Right forelimb (tissue), 1 donor: Measurements from ENCODE around the gene LMNB1.
"Not testable (repeated sequence)": the region's sequence is repeated elsewhere in the genome, so short reads cannot be mapped to it uniquely, and the experiment has no call there.

Experiments
- DNase-seq: peaks from one replicate; pipeline ENCODE4 v3.0.0-alpha.2; 2018

Gene LMNB1

DNA sequence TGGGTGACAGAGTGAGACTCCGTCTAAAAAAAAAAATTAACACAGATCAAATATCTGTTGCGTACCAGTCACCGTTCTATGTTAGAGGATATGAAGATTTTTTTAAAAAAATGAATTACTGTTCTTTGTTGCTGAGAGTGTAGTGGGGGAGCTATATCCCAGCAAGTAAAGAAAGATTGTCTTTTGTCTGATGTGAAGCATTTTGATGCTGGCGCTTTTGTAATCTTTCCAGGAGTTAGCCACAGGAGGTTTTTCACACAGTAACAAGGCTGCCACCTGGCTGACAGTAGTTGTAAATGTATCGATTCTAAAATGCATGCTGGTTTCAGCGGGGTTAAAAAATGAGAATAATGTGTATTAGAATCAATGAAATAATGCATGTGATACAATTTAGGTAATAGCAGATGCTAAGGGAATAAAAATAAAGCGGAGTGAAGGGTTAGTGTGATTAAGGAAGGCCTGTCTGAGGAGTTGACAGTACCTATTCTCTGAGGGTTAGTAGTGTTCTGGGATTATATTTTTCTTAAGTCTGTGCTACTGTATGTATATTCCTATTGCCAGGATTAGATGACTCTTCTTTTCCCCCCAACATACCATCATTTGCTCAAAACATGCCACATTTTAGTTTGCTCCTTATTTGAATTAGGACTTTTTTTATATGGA, 3.4 kb downstream of the LMNB1 start:
- no peak for DNase-seq

DNA sequence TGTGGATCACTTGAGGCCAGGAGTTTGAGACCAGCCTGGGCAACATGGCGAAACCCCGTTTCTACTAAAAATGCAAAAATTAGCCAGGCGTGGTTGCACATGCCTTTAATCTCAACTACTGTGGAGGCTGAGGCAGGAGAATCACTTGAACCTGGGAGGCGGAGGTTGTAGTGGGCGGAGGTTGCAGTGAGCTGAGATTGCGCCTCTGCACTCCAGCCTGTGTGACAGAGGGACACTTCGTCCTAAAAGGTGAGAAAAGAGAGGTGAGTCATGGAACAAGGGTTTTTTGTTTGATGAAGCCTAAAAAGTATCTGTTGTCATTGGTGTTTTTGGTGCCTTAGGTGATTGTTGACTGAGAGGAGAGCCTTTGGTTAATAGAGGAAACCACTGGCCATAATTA, 11.5 kb downstream of the LMNB1 start:
- DNase-seq, result not testable (repeated sequence)

DNA sequence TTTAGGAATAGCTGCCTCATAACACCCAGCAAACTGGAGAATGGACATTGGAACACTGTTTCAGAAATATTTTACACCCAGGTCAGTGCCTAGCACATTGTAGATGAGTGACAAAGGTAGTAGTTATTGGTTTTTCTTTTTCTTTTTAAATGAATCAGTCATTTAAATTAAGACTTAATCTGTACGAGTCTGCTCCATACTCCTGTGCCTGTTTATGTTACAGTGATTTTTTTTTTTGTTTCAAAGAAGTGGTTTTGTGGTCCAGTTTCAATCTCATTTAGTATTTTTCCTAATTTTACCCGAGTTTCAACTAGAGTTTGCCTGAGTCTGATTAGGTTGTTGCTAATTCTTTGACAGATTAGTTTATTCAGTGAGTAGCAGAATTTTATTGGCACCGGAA, 16.2 kb downstream of the LMNB1 start:
- DNase-seq, result no peak

DNA sequence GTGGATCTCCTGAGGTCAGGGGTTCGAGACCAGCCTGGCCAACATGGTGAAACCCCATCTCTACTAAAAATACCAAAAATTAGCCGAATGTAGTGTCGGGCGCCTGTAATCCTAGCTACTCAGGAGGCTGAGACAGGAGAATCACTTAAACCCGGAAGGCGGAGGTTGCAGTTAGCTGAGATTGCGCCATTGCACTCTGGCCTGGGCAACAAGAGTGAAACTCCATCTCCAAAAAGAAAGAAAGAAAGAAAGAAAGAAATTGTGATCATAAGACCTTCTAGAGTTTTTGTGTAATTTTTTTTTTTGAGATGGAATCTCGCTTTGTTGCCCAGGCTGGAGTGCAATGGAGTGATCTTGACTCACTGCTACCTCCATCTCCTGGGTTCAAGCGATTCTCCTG, 16.7 kb downstream of the LMNB1 start:
- DNase-seq, result not testable (repeated sequence)

DNA sequence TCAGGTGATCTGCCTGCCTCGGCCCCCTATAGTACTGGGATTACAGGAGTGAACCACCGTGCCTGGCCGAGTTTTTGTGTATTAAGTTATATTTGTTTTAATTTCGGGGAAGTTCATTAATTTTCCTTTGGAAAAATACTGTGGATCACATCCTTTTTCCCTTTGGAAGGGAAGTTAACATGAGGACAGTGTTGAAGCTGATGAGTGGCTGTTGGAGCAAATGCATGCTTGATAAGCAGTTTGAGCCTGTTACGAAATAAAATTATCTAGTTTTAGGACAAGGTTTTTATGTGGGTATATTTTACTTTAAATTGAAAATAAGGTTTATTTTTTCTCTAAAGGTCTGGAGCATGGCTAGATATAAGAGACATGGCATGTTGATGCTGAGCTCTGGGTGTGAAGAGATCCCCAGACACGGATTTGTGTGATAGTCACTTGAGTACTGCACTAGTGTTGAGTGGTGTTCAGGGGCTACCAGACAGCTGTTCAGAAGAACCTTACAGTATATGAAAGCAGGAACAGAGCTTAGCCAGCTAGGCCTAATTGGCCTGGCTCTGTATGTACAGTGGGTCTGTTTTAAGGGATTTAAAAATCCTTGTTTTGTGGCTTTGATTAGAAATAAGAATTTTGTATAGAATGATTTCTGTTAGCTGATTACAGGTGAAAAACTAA, 17.4 kb downstream of the LMNB1 start:
- no peak for DNase-seq

DNA sequence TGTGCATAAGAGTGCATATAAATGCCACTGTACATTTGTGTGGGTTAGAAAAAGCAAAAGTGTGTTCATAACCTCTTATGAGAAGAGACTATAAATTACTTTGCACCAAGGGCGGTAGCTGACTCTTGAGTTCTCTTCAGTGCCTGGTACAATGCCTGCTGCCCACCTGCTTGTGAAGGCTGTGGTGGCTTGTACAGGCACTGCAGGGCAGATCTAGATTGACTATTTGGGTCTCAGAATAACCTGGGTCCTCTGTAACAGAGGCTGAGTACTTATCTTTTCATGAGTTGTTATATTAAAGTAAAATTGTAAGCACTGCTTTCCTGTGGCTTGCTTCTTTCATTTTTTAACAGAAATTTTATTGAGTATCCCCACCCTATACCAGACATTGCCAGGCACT, 22.8 kb downstream of the LMNB1 start:
- no peak for DNase-seq

DNA sequence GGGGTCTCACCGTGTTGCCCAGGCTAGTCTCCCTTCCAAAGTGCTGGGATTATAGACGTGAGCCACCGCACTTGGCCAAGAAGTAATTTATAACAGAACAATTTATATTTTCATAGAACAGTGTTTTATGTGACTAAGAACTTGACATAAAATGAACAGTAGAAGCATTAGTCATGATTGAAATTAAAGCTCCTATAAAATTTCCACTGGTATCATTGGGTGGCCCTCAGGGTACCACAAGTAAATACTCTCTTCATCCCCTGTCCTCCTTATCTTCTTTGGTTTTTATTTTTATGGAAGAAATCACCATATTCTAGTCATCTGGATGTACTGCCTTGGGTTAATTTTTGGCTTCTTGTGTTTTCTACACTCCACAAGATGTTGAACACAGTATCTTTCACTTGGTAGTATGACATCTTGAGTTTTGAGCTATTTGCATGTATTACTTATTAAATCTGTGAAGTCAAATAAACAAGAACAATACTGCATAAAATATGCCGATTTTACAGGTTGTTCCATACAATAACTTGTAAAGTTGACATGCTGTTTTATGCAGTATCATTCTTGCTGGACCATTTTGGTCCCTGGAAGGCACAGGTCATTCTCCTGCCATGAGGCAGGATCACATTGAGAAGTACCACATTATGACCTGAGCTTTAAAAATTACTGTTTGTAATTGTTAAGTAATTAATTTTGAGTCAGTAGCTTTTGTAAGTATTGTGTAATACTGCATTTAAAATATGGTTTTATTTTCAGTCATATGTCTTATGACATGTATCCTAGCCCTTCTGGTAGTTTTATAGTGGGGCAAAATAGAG, 24.4 kb downstream of the LMNB1 start:
- DNase-seq, result no peak

DNA sequence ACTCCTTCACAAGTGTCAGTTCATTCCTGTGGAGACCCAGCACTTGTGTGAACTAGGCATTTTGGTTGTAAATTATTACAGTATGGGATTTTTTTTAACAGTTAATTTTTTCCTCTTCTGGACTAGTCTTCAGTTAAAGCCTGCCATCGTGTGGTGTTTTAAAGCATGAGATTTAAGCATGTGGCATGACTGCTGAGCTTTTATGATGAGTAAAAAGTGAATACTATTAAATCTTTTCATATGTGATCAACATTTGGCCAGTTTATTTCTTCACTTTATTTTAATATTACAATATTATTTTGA, 25.0 kb downstream of the LMNB1 start:
- DNase-seq, result no peak

DNA sequence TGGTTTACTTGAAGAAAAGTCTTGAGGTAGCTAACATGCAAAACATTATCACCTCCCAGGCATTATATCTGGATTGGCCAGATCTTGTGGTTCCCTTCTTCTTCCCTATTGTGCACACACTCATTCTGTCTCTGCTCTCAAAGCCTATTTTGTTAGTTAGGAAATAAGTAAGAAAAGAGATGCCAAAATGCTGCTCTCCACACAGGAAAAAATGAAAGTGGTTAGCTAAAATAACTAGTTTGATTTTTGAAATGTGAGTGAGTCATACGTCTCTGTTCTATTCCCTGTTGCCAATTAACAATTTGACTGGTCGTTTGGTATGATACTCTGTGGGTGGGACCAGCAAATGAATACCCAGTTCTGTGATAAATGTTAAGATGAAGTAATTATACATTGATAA, 28.1 kb downstream of the LMNB1 start:
- DNase-seq, result no peak

DNA sequence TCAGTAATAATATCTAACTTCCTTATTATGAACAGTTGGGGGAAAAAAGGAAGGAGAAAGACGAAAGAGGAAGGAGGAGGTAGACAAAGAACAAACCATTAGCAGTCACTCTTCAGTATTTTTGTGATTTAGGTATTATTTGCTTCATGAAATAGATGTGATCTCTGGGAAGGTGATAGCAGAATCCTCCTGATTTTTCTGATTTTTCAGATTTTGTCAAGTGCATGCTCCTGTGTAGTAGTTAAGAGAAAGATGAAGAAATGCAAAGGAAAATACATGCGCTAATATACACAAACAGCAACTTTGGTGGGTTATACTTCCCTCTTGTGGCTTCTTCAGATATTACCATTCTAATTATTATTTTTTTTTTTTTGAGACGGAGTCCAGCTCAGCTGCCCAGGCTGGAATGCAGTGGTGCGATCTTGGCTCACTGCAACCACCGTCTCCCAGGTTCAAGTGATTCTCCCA, 31.6 kb downstream of the LMNB1 start:
- DNase-seq, result no peak

DNA sequence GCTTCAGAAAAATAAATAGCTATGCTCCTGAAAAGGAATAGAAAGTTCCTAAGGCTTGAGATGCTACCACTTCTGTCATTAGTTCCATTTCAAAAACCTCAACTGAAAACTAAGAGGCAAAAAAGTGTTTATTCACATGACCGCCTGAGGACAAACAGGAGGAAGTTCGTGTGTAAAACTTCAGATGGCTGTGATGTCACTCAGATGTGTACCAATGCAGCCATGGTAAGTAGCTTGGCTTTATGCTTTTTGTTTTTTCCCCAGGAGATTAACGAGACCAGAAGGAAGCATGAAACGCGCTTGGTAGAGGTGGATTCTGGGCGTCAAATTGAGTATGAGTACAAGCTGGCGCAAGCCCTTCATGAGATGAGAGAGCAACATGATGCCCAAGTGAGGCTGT, 33.0 kb downstream of the LMNB1 start:
- no peak for DNase-seq

DNA sequence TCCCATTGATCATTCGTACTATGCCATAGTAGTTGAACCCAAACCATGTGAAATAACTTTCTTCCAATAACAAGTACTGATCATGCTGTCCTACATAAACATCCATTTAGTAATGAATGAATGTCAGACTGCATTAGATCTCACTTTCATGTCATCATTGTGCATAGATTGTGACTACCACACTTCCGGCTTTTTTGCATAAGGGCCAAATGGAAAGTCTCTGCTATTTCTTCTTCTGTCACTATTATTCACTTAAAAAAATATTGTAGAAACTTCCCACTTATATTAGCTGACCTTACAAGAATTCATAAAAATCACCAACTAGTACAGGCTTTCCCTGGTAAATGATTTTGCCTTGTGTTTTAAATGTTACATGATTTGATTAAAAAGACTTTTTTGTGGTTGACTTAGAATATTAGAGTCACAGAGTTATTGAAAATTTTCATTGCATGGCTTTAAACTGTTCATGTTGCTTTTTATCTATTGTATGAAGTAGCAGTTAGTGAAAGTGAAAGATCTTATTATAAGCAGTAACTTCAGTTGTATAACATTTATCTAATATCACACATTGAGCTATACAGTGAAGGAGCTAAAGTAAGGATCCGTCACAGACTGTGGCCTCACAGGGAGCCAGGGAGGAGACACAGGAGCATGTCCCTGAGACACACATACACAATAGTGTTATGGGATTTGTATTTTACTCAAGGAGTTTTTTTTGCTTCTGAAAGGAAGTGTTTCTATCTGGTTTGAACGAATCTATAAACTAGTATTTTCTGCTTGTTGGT, 33.9 kb downstream of the LMNB1 start:
- no peak for DNase-seq

DNA sequence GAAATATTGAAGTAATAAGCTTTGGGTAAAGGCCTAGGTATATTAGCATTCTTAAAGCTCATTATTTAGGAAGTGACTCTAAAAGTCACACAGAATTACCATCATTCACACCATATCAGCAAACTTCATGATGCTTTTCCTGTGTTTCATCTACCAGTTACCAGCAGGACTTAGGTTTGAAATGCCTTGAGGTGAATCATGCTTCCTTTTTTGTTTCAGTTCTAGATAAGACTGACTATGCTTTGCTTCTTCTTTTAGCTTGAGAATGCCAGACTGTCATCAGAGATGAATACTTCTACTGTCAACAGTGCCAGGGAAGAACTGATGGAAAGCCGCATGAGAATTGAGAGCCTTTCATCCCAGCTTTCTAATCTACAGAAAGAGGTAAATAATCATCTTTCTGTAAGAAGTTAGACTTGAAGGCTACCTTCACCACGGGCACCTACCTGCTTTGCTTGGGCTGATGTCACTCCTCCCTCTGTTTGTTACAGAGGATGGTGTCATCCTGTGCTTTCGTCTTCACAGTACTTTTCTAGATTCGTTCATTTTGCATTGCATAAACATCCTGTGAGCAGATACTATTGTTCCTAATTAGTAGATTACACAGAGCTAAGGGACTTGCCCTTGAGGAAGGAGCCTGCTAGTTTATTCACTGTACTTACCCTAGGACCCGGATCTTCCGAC, 34.7 kb downstream of the LMNB1 start:
- DNase-seq, result no peak

DNA sequence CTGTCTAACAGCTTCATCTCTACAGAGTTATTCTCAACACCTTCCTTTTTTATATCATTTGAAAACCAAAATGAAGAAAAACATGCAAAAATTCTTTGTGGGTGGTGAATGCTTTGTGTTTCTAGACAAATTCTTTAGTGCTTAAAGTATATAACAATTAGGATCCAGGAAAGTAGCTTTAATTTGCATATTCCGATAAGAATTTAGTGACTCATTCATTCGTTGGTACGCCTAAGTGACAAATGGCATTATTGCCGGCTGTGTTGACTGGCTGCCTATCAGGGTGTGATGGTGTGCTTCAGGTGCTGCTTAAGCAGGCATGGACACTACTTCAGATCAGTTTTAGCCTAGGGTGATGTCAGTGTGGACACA, 35.2 kb downstream of the LMNB1 start:
- DNase-seq, result no peak

DNA sequence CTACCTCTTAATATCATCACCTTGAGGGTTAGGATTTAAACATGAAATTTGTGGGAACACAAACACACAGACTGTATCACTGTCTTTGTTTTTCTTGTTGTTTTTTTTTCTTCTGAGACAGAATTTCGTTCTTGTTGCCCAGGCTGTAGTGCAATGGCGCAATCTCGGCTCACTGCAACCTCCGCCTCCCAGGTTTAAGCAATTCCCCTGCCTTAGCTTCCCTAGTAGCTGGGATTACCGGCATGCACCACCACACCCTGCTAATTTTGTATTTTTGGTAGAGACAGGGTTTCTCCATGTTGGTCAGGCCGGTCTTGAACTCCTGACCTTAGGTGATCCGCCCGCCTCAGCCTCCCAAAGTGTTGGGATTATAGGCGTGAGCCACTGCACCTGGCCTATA, 36.9 kb downstream of the LMNB1 start:
- not testable (repeated sequence) for DNase-seq

DNA sequence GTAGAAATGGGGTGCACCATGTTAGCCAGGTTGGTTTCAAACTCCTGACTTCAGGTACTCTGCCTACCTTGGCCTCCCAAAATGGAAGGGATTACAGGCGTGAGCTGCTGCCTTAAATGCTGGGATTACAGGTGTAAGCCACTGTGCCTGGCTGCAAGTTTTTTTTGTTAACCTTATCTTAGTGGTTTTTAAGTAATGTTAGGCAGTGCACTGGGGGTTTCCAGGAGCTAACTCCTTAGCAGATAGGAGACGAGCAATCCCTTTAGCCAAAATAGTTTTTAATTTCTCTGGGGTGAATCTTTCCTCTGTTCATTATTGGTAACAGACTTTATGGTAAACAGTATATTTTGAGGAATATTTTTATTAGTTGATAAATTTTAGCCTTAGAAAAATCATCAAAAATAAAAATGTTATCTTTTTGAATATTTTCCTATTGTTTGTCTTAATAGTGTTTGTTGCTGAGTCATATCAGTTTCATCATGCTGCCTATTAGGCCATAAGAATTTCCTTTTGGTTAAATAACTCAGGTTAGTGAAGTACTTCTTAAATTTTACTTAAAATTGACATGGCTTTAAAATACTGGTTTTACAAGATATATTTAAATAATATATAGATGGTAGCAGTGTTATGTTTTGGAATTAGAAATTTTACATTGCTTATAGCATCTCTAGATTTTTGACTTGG, 37.9 kb downstream of the LMNB1 start:
- DNase-seq, result no peak

DNA sequence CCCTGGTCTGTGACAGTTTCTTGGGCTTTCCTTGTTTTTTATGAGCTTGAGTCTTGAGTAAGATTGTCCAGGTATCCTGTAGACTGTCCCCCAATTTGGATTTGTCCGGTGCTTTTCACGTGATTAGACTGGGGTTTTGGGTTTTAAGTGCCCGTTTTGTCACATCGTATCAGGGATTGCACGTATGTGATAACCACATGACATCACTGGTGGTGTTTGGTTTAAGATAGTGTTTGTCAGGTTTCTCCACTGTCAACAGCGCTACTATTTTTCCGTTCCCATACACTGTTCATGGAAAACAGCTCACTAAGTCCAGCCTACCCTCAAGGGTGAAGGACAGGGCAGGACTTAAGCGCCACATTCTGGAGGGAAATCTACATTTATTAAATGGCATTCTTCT, 39.7 kb downstream of the LMNB1 start:
- DNase-seq, result no peak

DNA sequence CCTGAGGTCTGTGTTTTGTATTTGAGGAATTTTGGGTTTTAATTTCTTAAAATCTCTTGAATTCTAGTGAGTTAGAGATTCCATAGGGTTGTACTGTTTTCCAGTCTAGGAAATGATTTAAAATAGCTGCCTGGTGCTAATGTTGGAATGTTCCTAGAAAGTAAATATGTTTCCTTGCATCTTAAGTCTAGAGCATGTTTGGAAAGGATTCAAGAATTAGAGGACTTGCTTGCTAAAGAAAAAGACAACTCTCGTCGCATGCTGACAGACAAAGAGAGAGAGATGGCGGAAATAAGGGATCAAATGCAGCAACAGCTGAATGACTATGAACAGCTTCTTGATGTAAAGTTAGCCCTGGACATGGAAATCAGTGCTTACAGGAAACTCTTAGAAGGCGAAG, 41.8 kb downstream of the LMNB1 start:
- DNase-seq, result no peak

DNA sequence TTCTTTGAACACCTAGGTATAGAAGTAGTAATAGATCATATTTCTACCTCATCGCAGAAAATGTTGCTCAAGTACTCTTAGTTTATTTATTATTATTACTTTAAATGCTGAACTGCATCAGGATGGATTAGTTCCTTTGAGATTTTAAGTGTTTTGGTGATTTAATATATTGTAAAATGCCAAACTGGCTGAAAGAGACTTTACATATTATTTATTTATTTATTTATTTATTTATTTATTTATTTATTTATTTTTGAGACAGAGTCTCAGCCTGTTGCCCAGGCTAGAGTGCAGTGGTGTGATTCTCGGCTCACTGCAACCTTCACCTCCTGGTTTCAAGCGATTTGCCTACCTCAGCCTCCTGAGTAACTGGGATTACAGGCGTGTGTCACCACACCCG, 42.3 kb downstream of the LMNB1 start:
- no peak for DNase-seq

DNA sequence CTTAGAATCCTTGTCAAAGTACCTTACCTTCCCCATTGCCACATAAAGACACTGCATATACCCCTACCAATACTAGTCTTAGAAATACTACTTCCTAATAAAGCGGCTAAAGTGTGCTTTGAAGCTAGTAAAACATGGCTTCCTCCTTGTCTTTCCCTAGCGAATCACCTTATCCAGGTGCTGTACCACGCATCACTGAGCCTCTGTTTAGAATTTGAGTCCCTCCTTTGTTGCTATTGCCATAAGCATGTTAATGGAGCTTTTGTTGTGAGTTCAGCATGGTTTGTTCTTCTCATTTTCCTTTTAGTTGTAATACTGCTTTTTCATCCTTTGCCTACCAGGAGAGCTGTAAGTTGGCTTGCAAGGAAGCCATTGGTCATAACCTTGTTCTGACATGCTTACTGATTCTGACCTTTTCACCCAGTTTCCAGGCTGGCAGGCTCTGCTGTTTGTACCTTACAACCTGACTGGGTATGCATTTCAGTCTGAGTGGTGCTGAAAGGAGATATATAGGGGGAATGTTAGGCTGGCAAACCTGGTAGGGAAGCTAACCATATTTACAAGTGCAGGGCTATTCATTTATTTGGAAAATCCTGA, 49.8 kb downstream of the LMNB1 start:
- no peak for DNase-seq

DNA sequence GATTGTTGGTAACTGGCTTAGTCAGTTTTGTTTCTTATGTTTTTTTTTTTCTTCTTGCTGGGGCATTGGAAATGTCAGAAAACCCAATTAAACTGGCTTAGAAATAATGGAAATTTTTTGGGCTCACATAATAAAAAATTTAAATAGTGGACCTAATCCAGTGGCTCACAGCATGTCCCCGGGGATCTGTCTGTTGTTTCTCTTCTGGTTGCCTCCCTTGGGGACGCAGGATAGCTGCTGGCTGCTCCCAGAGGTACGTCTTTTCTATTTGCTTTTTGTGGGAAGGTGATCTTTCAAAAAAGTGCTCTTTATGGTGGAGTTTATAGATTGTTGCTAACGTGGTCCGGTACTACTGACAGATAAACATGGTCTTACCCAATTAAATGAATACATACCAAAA, 52.2 kb downstream of the LMNB1 start:
- DNase-seq, result no peak

DNA sequence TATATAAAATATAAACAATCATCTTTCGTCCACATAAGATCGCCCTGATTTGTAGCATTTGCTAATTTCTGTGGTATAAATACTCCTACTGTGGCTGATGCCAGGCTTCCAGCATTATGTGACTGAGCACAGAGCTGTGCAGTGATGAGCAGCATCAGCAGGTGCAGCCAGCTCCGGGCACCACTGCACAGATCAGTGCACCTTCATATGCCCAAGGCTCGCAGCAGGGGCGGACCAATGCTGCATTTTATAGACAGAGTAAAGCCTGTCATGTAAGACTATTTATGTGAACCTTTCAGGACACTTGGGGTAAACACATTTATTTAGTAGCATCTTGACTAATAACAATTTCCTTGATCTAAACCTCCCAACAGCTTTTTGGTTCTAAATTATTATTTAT, 53.1 kb downstream of the LMNB1 start:
- DNase-seq, result no peak
